HuH-7.5 (cell line): ENCODE measurements around the gene TBC1D22A.
A peak's percentile ranks its signal among the peaks of the same experiment; 100 is the strongest.
"Not testable (repeated sequence)": the region's sequence is repeated elsewhere in the genome, so short reads cannot be mapped to it uniquely, and the experiment has no call there.

Source experiments
- DNase-seq: peaks from one replicate; pipeline ENCODE4 v3.0.0; 2011; ENCODE audit warnings: low spot score

TBC1D22A gene

DNA sequence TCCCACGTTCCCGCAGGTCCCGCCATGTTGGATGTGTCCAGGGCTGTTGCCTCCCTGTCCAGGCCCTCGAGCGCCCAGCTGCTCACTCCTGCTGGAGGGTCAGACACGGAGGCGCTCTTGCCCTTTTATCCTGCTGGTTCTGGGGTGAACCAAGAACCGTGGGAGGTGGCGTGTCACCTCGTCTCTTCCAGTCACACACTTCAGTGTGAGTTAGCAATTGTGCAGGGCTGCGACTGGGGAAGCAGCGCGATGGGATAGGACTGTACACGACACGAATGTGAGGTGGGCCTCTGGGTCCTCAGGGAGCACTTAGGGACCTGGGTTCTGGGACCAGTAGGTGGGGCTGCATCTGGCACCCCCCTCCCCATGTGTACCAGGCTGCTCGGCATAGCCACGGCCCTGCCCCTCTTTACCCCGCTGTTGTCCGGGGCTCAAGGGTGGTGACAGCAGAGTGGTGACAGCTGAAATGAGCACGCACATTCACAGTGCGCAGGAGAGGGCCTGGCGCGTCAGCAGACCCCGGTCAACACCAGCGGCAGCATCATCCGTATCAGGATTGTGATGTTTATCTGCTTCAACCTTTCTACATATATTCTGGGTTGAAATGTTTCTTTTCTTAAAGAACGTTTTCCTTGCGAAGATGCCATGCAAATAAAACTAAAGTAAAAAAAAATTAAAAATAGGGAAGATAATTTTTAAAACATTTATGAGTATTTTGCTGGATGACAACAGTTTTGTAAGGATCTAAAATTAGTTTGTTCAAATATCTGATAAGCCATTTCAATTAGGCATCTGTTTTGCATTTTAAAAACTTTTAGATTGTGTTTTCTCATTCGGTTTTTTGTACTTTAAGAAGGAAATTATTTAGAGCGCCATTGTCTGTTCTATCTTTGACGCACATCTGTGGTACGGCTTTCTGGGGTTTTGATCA lies 210.7 kb downstream of the TBC1D22A start:
- no peak for DNase-seq

GRCh38 chr22:46974077-46974476 lies 211.6 kb downstream of the TBC1D22A start:
- no peak for DNase-seq

DNA sequence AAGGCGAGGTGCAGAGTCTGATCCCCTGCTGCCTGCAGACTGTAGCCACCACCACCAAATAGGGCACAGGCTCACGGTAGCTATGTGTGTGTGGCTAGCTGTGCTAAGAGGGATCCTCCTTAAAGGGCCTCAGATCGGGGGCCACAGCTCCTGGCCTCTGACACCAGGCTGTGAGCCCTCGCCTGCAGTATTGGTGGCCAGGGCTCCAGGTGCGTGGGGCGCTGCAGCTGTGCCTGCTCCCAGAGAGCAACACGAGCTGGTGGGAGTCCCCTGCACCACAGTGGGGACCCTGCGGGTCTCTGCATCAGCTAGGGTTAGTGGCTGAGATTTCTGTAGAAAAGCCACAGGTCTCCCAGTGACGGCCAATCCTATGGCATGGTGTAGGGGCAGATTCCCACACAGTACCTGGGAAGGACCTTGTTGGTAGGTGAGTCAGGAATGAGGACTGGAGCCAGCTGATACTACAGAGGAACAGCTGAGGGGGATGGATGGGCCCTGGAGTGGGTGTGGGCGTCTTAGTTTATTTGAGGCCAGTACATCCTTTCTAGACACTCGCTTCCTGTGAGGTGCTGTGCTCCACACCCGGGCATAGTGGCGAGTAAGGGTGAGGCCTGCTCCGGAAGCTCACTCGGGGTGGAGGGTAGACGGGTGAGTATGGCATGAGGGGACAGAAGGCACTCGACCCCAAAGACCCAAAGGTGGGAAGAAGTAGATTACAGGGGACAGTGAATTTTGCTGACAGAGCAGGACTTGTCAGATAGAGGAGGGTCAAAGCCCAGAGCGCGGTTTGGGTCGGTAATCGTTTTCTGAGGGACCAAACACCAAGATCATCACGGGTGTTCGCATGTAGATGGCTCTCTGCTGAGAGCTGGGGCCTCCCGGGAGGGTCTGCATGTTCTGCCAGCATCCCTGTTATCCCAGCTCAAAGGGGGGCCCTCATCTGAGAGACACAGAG lies 212.5 kb downstream of the TBC1D22A start:
- DNase-seq: no peak

GRCh38 chr22:46976143-46976542 lies 213.7 kb downstream of the TBC1D22A start:
- DNase-seq: no peak

- no peak for DNase-seq
These were observed 214.1 kb downstream of the TBC1D22A start for GRCh38 chr22:46976598-46976997.

DNA sequence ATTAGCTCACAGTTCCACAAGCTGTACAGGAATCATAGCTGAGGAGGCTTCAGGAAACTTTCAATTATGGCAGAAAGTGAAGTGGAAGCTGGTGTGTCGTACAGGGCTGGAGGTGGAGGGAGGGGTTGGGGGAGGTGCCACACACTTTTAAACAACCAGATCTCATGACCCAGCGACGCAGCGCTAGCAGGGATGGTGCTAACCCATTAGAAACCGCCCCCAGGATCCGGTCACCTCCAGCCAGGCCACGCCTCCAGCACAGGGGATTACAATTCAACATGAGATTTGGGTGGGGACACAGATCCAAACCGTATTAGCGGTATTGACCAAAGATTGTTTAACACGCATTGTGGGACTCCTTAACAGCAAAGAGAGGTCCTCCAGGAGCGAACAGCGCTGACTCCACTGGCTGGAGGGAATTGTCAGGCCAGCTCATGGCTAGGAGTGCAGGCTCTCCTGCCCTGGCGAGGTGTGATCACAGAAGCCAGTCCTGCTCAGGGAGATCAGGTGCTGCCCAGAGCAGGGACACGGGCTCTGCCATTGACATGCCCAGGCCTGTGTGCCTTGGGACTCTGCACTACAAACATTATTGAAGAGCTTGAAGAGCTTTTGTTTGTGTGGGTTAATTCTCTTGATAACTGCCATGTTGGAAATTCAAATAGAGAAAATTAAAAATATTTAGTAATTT lies 215.3 kb downstream of the TBC1D22A start:
- DNase-seq: no peak

GRCh38 chr22:46978668-46979067 lies 216.2 kb downstream of the TBC1D22A start:
- DNase-seq: not testable (repeated sequence)

GRCh38 chr22:46979506-46979905 lies 217.1 kb downstream of the TBC1D22A start:
- no peak for DNase-seq

DNA sequence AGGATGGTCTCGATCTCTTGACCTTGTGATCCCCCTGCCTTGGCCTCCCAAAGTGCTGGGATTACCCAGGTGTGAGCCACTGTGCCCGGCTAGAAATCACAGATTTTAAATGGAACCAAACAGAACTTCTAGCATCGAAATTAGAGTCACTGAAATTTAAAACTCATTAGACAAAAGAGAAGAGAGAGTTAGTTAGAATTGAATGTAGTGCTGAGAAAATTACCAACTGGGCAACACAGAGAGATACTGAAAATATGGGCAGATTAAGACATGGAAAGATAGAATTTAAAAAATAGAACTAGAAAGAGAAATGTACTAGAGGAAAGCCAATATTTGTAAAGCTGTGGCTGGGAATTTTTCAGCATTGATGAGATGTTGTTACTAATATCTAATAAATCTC lies 217.9 kb downstream of the TBC1D22A start:
- no peak for DNase-seq

DNA sequence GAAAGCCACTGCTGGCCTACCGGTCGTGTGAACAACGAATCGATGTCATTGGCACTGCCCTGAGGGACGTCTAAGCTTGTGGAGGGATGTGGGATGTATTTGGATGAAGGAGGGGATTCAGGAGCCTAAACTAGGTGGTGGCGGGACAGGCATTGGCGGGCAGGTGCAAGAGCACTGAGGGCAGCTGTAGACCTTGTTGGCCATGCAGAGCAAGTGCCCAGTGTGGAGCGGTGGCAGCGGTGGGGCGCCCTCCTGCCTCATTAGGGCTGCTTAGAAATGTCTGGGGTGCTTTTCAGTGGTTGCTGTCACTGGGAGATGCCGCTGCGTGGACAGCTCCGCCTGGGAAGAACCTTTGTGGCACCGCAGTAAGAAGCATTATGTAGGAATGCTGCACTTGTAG lies 220.2 kb downstream of the TBC1D22A start:
- no peak for DNase-seq

- no peak for DNase-seq
These were observed 220.6 kb downstream of the TBC1D22A start for GRCh38 chr22:46983046-46983445.

DNA sequence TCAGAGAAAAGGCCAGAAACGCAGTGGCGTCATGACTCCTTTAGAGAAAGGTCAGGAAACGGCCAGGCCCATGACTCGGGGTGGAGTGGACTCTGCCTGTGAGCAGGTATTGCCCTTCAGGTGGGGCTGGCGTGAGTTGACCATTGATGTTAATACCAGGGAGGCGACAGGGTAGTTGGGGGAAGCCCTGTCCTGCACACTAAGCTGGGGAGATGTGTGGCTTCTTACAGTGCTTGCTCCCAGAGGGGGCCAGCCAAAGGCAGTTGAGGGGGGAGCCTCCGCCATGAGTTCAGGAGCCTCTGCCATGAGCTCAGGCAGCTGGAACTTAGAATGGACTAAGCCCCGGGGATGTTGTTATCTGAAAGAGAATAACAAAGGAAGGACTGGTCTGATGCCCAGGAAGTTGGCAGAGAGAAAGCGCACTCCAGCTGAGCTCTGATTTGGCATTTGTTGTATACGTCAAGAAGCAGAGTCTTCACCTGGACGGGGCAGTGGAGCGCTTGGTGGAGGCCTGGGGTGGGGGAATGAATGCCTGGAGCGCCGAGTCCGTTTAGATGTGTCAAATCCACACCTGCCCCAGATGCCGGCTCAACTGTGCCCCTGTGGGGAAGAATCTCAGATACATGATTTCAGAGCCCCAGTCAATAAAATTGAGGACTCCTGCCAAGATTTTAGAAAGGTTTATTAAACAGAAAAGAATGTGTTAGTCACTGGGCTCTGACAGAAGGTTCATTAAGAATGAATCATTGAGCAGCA lies 222.5 kb downstream of the TBC1D22A start:
- no peak for DNase-seq

- no peak for DNase-seq
These were observed 223.0 kb downstream of the TBC1D22A start for GRCh38 chr22:46985507-46985882.

GRCh38 chr22:46986788-46987187 lies 224.3 kb downstream of the TBC1D22A start:
- no peak for DNase-seq

DNA sequence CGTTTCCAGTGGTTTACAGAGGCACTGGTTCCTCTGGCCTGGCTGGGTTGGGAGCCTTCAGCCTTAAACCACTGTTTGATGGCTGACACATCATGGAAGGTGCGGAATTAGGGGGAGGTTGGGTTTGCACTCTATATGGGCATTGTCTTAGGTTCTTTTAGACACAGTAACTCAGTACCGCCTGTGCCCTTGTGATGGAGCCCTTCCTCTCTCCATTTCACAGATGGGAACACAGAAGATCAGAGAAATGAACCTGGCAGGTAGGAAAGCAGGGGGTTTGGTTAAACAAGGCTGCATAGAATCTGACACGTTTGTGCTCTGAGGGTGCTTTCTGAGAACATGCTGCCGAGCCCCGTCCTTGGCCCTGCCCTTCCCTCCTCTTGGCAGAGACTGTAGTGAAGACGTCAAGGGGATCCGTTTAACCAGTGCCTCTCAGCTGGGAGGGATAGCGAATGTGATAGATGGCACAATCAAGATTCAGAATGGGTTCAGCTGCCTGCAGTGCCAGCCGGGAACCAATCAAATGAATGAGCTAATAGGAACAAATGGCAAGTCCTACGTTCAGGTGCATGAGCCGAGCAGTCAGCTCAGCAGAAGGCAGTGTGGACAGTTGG lies 228.6 kb downstream of the TBC1D22A start:
- no peak for DNase-seq

DNA sequence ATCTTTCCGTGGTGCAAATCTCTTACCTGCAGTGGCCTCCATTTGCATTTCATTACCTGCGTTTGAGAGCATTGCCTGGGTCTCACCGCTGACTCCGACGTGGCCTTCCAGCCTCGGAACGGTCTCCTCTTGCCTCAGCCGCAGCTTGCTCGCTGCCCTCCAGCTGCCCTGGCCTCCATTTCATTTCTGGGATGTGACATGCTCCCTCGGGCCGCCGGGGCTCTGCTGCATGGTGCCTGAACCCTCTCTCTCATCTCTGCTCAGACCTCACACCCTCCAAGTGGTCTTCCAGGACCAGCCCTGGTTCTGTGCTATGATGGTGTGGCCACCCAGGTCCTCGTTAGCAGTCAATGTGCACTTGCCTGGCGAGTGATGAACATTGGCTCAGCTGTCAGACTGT lies 229.2 kb downstream of the TBC1D22A start:
- no peak for DNase-seq

GRCh38 chr22:46992121-46992731 lies 229.8 kb downstream of the TBC1D22A start:
- DNase-seq: peak; percentile 22

- no peak for DNase-seq
These were observed 231.2 kb downstream of the TBC1D22A start for GRCh38 chr22:46993633-46994032.

GRCh38 chr22:46994265-46994664 lies 231.8 kb downstream of the TBC1D22A start:
- DNase-seq: no peak

GRCh38 chr22:46994983-46995382 lies 232.5 kb downstream of the TBC1D22A start:
- DNase-seq: no peak
